Prostate gland (tissue), 2 donors: ENCODE measurements around the gene TLR6. TPM values are rescaled to one million over a fixed set of nuclear protein-coding genes. Genes with fewer than 3 reads are reported as not detected.

Source experiments
- DNase-seq: peaks from one replicate; pipeline ENCODE4 v3.0.0-alpha.2; 2019; ENCODE audit warnings: low spot score
- H3K27ac ChIP-seq, 2 donors: fragments of 200-600 bp; sonication (generic); 2 replicates each; pipeline ENCODE4 v1.5.1; 2017 to 2019
- H3K27me3 ChIP-seq: fragments of 200-600 bp; sonication (generic); replicated peaks from 2 replicates; pipeline ENCODE4 v1.5.1; 2019; ENCODE audit not compliant: insufficient read depth
- H3K36me3 ChIP-seq, 2 donors: fragments of 200-600 bp; sonication (generic); 1 replicate in 1 of 2; 2 replicates in 1 of 2; pipeline versions ENCODE4 v1.5.1 to v1.8.1; 2017 to 2019
- H3K4me1 ChIP-seq: fragments of 200-600 bp; sonication (generic); replicated peaks from 2 replicates; pipeline ENCODE4 v1.5.1; 2019
- H3K4me3 ChIP-seq, 2 donors: fragments of 200-600 bp; sonication (generic); 2 replicates each; pipeline ENCODE4 v1.5.1; 2017 to 2019
- H3K9me3 ChIP-seq: fragments of 200-600 bp; sonication (generic); 2 replicates; pipeline ENCODE4 v1.5.1; 2017
- CTCF ChIP-seq, 4 experiments: fragments of 200-600 bp in 2 of 4; fragments of 450-650 bp in 2 of 4; sonication (generic) in 2 of 4; IDR thresholded peaks; 1 replicate in 3 of 4; 2 replicates in 1 of 4; pipeline ENCODE4 v1.5.1; 2016 to 2019; ENCODE audit warnings: antibody characterized with exemption in 4 of 4, mild to moderate bottlenecking in 2 of 4, moderate library complexity in 2 of 4
- POLR2A ChIP-seq: fragments of 450-650 bp; IDR thresholded peaks from one replicate; pipeline ENCODE4 v1.6.1; 2016; ENCODE audit warnings: antibody characterized with exemption, mild to moderate bottlenecking
- POLR2AphosphoS5 ChIP-seq: sonication (generic); formaldehyde crosslinking; IDR thresholded peaks from one replicate; pipeline ENCODE4 v1.6.1; 2017; ENCODE audit warnings: antibody characterized with exemption
- WGBS: methylation state at CpG from one replicate; pipeline ENCODE4 v1.1.5; 2018; 5-methylcytosine and 5-hydroxymethylcytosine counted together
- intact Hi-C: fragments of 100-400 bp; cut with DNase I; formaldehyde crosslinking; loops from one replicate; pipeline ENCODE4 v1.14.2; 2022
- total RNA-seq, 2 donors: library from RNA; depleted of rRNA; stranded (reverse); fragments of >200 nt; gene quantifications; one replicate each; pipeline ENCODE4 v1.1.0, GENCODE V29; 2016

TLR6 gene
- total RNA-seq, 2 donors from 2014 or later, result 1.0 to 1.5 TPM

GRCh38 chr4:38829237-38829636 lies 27.4 kb downstream of the TLR6 start:
- WGBS, result 64% methylated on average over 5 of the region's 5 CpGs
- H3K4me1 ChIP-seq, result no peaks in the 10 kb centered on the region
- TF ChIP-seq POLR2A (no peak), POLR2AphosphoS5 (no peak), CTCF (IDR thresholded peaks at IDR 0.05) (no peak)
- H3K36me3 ChIP-seq, result no peaks in the 10 kb centered on the region
- no peak overlapping the region for H3K4me3 ChIP-seq
- no peak for DNase-seq
- no peak overlapping the region for H3K27ac ChIP-seq
- H3K27me3 ChIP-seq, result no peaks in the 10 kb centered on the region
- intact Hi-C loops, result no loop called here
- no peaks in the 10 kb centered on the region for H3K9me3 ChIP-seq

DNA sequence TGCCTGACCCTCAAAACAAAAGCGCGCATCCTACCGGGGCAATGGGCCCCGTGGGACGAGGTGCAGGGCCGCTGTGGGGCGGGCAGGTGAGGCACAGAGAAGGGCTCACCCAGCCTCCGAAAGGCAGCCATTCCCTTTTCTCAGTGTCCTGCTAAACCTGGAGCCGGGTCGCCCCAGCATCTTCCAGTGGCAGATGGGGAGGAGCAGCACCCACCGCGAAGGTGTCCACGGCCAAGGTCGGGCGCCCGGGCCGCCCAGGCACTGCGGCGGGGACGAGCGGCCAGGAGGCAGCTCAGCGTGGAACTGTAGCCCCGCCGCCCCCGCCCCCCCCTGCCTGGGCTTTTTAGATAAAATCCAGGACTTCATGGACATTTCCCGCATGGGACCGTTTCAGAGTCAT lies 32.9 kb downstream of the TLR6 start:
- TF ChIP-seq POLR2A, result no peak
- TF ChIP-seq CTCF (IDR thresholded peaks at IDR 0.05), result no peak
- 93% methylated on average over 27 of the region's 27 CpGs for WGBS
- Histone ChIP-seq H3K4me1 (no peaks in the 10 kb centered on the region), H3K36me3 (no peaks in the 10 kb centered on the region), H3K27ac (no peak overlapping the region), H3K27me3 (no peaks in the 10 kb centered on the region), H3K4me3 (no peak overlapping the region), H3K9me3 (no peaks in the 10 kb centered on the region)
- intact Hi-C loops, result no loop called here
- no peak for DNase-seq

- no peak for DNase-seq
- Histone ChIP-seq H3K4me1 (no peaks in the 10 kb centered on the region), H3K36me3 (no peaks in the 10 kb centered on the region), H3K27me3 (no peaks in the 10 kb centered on the region), H3K9me3 (no peaks in the 10 kb centered on the region), H3K27ac (no peak overlapping the region), H3K4me3 (no peak overlapping the region)
- TF ChIP-seq CTCF (IDR thresholded peaks at IDR 0.05), result no peak
- TF ChIP-seq POLR2AphosphoS5, result no peak
- TF ChIP-seq POLR2A, result no peak
- intact Hi-C loops, result no loop called here
- WGBS, result 93% methylated on average over 5 of the region's 5 CpGs
Observed at GRCh38 chr4:38822748-38823303, 33.8 kb downstream of the TLR6 start.

DNA sequence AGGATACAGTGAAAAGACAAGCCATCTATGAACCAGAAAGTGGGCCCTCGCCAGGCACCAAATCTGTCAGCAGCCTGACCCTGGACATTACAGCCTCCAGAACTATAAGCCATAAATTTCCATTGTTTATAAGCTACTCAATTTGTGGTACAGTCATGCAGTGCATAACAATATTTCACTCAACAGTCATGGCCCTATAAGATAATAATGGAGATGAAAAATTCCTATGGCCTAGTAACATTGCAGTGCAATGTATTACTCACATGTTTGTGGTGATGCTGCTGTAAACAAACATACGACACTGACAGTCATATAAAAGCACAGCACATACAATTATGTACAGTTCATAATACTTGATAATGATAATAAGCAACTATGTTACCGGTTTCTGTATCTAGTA lies 34.9 kb downstream of the TLR6 start:
- no peak for TF ChIP-seq POLR2A
- no peak for TF ChIP-seq POLR2AphosphoS5
- no peak for TF ChIP-seq CTCF (IDR thresholded peaks at IDR 0.05)
- Histone ChIP-seq H3K4me3 (no peak overlapping the region), H3K9me3 (no peaks in the 10 kb centered on the region), H3K4me1 (no peaks in the 10 kb centered on the region), H3K27ac (no peak overlapping the region), H3K27me3 (no peaks in the 10 kb centered on the region), H3K36me3 (no peaks in the 10 kb centered on the region)
- DNase-seq, result no peak
- intact Hi-C loops, result no loop called here
- WGBS, result 88% methylated on average over 3 of the region's 3 CpGs

DNA sequence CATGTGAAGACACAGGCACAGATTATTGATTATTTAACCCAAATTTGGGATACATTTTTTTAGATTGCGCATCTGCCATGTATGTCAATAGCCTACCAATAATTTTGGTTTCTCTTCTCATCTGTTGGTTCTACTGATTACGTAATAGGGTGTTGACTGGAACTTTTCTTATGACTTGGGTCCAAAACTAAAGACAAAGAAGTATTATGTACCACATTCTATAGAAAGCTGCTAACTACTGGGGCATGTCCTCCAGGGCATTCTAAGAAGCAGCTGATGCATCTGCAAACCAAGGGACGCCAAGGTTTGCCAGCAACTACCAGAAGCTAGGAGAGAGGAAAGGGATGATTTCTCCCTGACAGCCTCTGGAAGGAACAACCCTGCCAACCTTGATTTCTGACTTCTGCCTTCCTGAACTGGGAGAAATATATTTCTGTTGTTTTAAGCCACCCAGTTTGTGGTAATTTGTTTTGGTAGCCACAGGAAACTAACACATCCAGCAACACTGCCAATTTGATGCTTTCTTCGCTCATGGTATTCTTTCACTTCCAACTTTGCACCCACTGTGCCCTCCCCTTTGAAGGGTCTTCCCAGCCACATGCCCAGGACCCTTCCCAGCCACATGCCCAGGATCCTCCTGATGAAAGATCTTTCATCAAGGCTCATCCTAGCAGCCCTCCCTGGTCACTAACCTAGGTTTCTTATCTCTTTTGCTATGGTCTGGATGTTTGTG lies 36.1 kb downstream of the TLR6 start:
- no peak for TF ChIP-seq POLR2A
- no peak for TF ChIP-seq CTCF (IDR thresholded peaks at IDR 0.05)
- TF ChIP-seq POLR2AphosphoS5, result no peak
- intact Hi-C loops, result no loop called here
- Histone ChIP-seq H3K4me3 (no peak overlapping the region), H3K27me3 (no peaks in the 10 kb centered on the region), H3K27ac (no peak overlapping the region), H3K36me3 (no peaks in the 10 kb centered on the region), H3K9me3 (no peaks in the 10 kb centered on the region), H3K4me1 (no peaks in the 10 kb centered on the region)
- DNase-seq, result no peak
- WGBS, result 87% methylated on average over 4 of the region's 4 CpGs
